Karpas-422 (cell line): ENCODE measurements around the gene BORCS6. TPM values are rescaled to one million over a fixed set of nuclear protein-coding genes. Genes with fewer than 3 reads are reported as not detected.

Source experiments
- DNase-seq: peaks from one replicate; pipeline ENCODE4 v3.0.0-alpha.2; 2015
- H2AFZ ChIP-seq: fragments of 200-600 bp; sonication (generic); 2 replicates; pipeline ENCODE4 v1.6.1; 2014; ENCODE audit warnings: antibody characterized with exemption, low read length, mixed read lengths
- H3K27ac ChIP-seq: fragments of 200-600 bp; sonication (generic); 2 replicates; pipeline ENCODE4 v1.5.1; 2014; ENCODE audit warnings: mild to moderate bottlenecking, low read length, moderate library complexity
- H3K27me3 ChIP-seq: fragments of 200-600 bp; sonication (generic); 2 replicates; pipeline ENCODE4 v1.6.1; 2014; ENCODE audit warnings: low read length, mixed read lengths
- H3K36me3 ChIP-seq: fragments of 200-600 bp; sonication (generic); 2 replicates; pipeline ENCODE4 v1.6.1; 2014; ENCODE audit warnings: low read length, mixed read lengths; ENCODE audit not compliant: insufficient read depth
- H3K4me1 ChIP-seq: fragments of 200-600 bp; sonication (generic); 2 replicates; pipeline ENCODE4 v1.6.1; 2014; ENCODE audit warnings: mild to moderate bottlenecking, low read length, mixed read lengths
- H3K4me2 ChIP-seq: fragments of 200-600 bp; sonication (generic); 2 replicates; pipeline ENCODE4 v1.6.1; 2014; ENCODE audit warnings: low read length, low read depth, mild to moderate bottlenecking; ENCODE audit not compliant: poor library complexity, severe bottlenecking
- H3K4me3 ChIP-seq: fragments of 200-600 bp; sonication (generic); 2 replicates; pipeline ENCODE4 v1.5.1; 2014; ENCODE audit warnings: mild to moderate bottlenecking, antibody characterized with exemption, low read length, mixed read lengths
- H3K79me2 ChIP-seq: fragments of 200-600 bp; sonication (generic); 2 replicates; pipeline ENCODE4 v1.6.1; 2014; ENCODE audit warnings: mild to moderate bottlenecking, low read length, mixed read lengths
- H3K9ac ChIP-seq: fragments of 200-600 bp; sonication (generic); 2 replicates; pipeline ENCODE4 v1.6.0; 2014; ENCODE audit warnings: low read length
- H3K9me2 ChIP-seq: fragments of 200-600 bp; sonication (generic), shearing (Covaris generic); replicated peaks from 2 replicates; pipeline ENCODE4 v1.6.0; 2014; ENCODE audit warnings: mild to moderate bottlenecking, low read length, moderate library complexity; ENCODE audit not compliant: insufficient read depth
- H3K9me3 ChIP-seq: fragments of 300-700, 200-600 bp; sonication (generic); 2 replicates; pipeline ENCODE4 v1.6.1; 2014; ENCODE audit warnings: low read length, mixed read lengths
- H4K20me1 ChIP-seq: fragments of 200-600 bp; sonication (generic); 2 replicates; pipeline ENCODE4 v1.6.1; 2014; ENCODE audit warnings: mild to moderate bottlenecking, antibody characterized with exemption, low read length, low read depth; ENCODE audit not compliant: insufficient read depth
- total RNA-seq: library from RNA; depleted of rRNA; stranded (reverse); fragments of >200 nt; shearing (Covaris generic); gene quantifications from 2 replicates; pipeline ENCODE4 v1.2.3, GENCODE V29; 2014; ENCODE audit warnings: low replicate concordance

BORCS6 gene
- total RNA-seq, 1 experiment from 2014 or later, result 10.3 TPM

DNA sequence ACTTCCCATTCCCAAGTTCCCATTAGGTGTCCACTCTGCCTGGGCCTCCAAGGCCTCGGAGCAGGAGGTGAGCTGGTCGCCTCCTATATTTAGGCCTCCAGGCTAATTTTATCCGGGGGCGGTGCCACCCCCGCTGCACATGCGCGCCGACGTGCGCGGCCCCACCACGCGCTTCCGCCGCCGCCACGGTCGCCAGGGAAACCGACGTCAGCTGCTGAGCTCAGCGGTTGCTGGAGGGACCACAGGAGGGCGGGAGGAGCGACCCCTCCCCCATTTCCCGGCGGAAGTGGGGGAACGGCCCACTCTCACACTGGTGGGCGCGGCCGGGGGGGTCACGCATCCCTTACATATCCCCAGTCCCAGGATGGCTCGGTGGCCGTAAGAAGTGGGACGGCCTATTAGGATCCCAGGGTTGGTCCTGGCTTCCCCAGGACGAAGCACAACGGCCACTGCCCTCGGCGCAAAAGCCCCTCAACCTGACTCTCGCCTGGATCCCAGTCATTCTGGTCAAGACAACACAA lies 38.8 kb downstream of the BORCS6 start:
- H3K9ac ChIP-seq, result peak overlapping the region; percentile 94
- peaks cover 43% of the 10 kb centered on the region for H3K79me2 ChIP-seq
- H3K9me3 ChIP-seq, result no peaks in the 10 kb centered on the region
- H2AFZ ChIP-seq, result no peak overlapping the region
- DNase-seq, result peak; percentile 95
- 0 out of 2 replicates have a peak, but pooled peaks cover 3% of the 10 kb centered on the region for H3K36me3 ChIP-seq
- no peaks in the 10 kb centered on the region for H3K27me3 ChIP-seq
- H3K4me1 ChIP-seq, result peaks cover 50% of the 10 kb centered on the region
- H3K9me2 ChIP-seq, result no peaks in the 10 kb centered on the region
- H4K20me1 ChIP-seq, result peaks cover 13% of the 10 kb centered on the region
- peak overlapping the region; percentile 88 for H3K4me3 ChIP-seq
- peak overlapping the region; percentile 60 for H3K27ac ChIP-seq
- peak overlapping the region; percentile 97 for H3K4me2 ChIP-seq

DNA sequence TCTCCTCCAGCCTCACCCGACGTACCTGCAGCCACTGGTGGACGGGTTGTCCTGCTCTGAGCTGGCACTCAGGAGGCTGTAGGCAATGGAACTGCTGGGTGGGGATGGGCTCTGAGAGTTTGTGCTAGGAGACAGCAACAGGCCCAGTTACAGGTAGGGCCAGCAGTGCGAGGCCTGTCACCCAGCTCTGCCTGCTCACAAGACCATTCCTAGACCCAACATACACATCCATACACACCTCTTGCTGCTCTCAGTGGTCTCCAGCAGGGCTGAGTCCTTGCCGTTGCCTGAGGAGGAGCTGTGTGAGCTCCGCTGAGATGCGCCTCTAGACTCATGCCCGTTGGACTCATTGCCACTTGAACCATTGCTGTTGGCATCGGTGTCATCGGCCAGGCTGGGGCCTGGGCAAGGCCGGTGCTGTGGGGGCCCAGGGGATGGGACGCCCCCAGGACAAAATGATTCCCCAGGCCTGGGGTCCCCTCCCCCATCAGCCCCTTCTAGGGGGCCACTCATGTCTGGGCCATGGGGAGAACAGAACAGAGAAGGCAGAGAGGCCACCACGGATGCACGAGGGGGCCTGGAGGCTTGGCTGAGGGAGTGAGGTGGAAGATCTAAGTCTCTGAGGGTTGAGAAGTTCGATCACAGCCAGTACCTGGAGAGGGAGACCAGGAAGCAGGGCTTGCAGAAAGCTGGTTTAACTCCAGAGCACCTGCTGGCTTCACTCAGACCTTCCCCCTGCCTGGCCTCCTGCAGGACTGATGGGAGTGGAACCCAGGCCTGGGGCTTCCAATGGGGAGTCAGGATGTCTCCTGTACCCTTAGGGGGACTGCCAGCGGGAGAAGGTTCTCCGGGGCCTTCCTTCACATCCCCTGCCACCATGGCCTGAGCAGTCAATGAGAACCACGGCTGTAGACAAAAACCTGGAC lies 39.5 kb downstream of the BORCS6 start:
- peak overlapping the region; percentile 97 for H3K4me2 ChIP-seq
- H3K9me2 ChIP-seq, result no peaks in the 10 kb centered on the region
- H3K9me3 ChIP-seq, result no peaks in the 10 kb centered on the region
- H4K20me1 ChIP-seq, result peaks cover 13% of the 10 kb centered on the region
- no peak for DNase-seq
- H3K27ac ChIP-seq, result peak overlapping the region; percentile 59
- 0 out of 2 replicates have a peak, but pooled peaks cover 3% of the 10 kb centered on the region for H3K36me3 ChIP-seq
- no peak overlapping the region for H2AFZ ChIP-seq
- peaks cover 37% of the 10 kb centered on the region for H3K79me2 ChIP-seq
- peak overlapping the region; percentile 88 for H3K4me3 ChIP-seq
- peaks cover 44% of the 10 kb centered on the region for H3K4me1 ChIP-seq
- H3K9ac ChIP-seq, result peak overlapping the region; percentile 94
- no peaks in the 10 kb centered on the region for H3K27me3 ChIP-seq

DNA sequence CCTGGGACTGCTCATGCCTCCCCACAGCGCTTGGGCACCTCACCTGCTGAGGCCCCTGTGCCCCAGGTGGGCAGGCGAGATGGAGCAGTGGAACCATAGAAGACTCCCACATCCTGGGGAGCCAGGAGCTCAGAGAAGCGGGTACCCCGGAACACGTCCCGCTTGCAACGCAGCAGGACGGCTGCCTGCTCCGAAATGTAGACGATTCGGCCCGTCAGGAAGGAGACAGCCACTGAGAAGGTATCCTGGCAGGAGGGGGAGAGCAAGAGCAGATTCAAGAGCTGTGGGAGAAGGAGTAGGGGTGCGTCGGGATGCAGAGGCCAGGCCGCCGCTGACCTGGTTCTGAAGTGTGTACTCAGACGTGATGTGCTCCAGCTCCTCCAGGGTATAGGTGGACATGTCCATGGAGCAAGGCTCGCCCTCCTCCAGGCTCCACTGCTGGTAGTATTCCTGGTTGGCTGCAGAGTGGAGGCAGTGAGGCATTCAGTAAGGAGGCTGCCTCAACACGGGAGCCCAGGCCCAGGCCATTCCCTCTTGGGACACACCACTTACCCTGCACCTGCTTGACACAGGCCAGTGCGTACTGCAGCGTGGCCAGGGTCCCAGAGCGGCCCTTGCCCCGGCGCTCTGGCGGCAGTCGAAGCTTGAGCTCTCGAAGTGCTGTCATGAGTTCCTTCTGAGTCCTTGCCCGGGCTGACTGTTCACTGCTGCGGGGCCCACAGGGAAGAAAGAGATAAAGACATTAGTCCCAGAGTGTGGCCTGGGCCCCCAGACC lies 40.4 kb downstream of the BORCS6 start:
- Histone ChIP-seq H3K4me1 (peaks cover 36% of the 10 kb centered on the region), H3K4me2 (no peak overlapping the region), H3K4me3 (no peak overlapping the region), H3K9me3 (no peaks in the 10 kb centered on the region), H3K79me2 (peaks cover 29% of the 10 kb centered on the region), H3K36me3 (0 out of 2 replicates have a peak, but pooled peaks cover 3% of the 10 kb centered on the region), H3K9ac (no peak overlapping the region), H3K27ac (no peak overlapping the region), H4K20me1 (peaks cover 13% of the 10 kb centered on the region), H2AFZ (no peak overlapping the region), H3K27me3 (no peaks in the 10 kb centered on the region), H3K9me2 (no peaks in the 10 kb centered on the region)
- DNase-seq, result no peak

DNA sequence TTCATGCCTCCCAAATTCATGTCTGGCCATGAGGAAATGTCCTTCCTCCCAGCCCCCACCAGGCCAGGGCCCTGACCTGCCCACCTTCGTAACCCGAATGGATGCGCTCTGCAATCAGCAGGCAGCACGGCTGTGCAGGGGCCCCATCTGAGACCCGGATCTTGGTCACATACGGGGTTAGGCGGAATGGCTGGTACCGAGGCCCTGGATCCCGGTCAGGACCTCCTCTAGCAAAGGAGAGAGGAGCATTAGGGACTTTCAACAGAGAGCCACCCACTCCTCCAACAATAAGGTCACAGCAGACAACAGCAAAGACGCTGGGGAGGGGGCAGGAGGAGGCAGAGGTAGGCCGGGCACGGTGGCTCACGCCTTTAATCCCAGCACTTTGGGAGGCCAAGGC lies 41.4 kb downstream of the BORCS6 start:
- Histone ChIP-seq H3K9ac (no peak overlapping the region), H3K27me3 (no peaks in the 10 kb centered on the region), H3K4me3 (no peak overlapping the region), H3K9me3 (no peaks in the 10 kb centered on the region), H3K9me2 (no peaks in the 10 kb centered on the region), H3K36me3 (0 out of 2 replicates have a peak, but pooled peaks cover 3% of the 10 kb centered on the region), H2AFZ (no peak overlapping the region), H3K4me1 (peaks cover 25% of the 10 kb centered on the region), H3K79me2 (peaks cover 21% of the 10 kb centered on the region), H4K20me1 (peaks cover 13% of the 10 kb centered on the region), H3K27ac (no peak overlapping the region), H3K4me2 (no peak overlapping the region)
- DNase-seq, result no peak

DNA sequence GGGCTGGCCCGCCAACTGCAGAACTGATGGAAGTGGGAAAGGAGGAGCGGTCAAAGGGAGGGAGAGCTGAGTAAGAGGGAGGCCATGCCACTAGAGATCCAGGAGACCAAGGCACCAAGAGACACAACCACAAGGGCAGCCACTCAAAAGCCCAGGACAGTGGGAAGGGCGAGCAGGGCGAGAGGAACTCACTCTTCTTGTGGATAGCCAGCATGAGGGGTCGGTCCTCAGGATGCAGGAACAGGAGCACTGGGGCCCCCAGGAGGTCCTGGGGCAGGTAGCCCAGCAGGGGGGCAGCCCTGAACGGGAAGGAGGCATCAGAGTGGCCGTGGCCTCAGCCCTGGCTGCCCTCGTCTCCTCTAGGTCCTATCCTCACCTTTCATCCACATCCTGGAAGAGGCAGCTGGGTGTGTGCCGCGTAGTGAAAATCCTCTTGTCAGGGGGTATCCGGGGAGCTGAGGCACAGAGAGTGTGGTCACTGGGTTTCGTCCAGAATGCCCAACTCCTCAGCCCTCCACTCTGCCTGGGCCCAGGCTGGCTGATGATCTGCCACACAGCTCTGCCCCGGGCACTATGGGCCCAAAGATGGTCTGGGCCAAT lies 42.1 kb downstream of the BORCS6 start:
- no peak overlapping the region for H2AFZ ChIP-seq
- H3K9me3 ChIP-seq, result no peaks in the 10 kb centered on the region
- no peaks in the 10 kb centered on the region for H3K27me3 ChIP-seq
- no peak overlapping the region for H3K27ac ChIP-seq
- H4K20me1 ChIP-seq, result peaks cover 13% of the 10 kb centered on the region
- H3K4me2 ChIP-seq, result no peak overlapping the region
- no peak for DNase-seq
- 0 out of 2 replicates have a peak, but pooled peaks cover 3% of the 10 kb centered on the region for H3K36me3 ChIP-seq
- H3K4me1 ChIP-seq, result peaks cover 19% of the 10 kb centered on the region
- H3K9me2 ChIP-seq, result no peaks in the 10 kb centered on the region
- H3K79me2 ChIP-seq, result peaks cover 21% of the 10 kb centered on the region
- no peak overlapping the region for H3K4me3 ChIP-seq
- H3K9ac ChIP-seq, result no peak overlapping the region

DNA sequence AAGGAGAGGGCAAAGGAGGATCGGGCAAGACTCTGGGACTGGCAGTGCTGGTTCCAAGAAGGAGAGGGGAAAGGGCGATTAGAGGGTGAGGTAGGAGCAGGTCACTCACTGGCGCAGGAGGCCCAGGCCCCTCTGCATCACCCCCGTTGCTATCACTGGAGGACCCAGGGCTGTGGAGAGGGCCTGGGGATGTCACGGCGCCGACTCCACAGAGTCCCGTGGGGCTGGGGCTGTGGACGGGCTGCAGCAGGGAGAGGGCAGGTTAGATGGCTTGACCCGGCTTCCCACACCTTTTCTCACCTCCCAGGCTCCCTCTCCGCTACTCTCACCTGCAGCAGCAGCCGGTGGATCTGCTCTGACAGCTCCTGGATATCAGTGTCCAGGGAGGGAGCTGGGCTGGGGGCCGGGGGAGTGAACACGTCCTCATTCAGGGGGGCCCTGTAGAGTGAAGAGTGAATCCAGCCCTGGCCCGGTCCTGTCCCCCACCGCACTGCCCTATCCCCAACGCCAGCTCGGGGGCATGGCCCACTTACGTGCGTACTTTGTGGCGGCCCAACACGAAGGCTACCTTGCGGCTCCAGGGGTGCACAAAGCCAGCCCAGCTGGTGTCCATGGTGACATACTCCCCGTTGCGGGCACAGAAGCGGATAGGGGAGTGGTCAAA lies 42.7 kb downstream of the BORCS6 start:
- Histone ChIP-seq H3K9me3 (no peaks in the 10 kb centered on the region), H2AFZ (no peak overlapping the region), H3K9me2 (no peaks in the 10 kb centered on the region), H3K27me3 (no peaks in the 10 kb centered on the region), H3K4me2 (no peak overlapping the region), H3K4me3 (no peak overlapping the region), H3K79me2 (peaks cover 21% of the 10 kb centered on the region), H3K36me3 (0 out of 2 replicates have a peak, but pooled peaks cover 3% of the 10 kb centered on the region), H4K20me1 (peaks cover 13% of the 10 kb centered on the region), H3K27ac (no peak overlapping the region), H3K4me1 (peaks cover 13% of the 10 kb centered on the region), H3K9ac (no peak overlapping the region)
- DNase-seq, result no peak

DNA sequence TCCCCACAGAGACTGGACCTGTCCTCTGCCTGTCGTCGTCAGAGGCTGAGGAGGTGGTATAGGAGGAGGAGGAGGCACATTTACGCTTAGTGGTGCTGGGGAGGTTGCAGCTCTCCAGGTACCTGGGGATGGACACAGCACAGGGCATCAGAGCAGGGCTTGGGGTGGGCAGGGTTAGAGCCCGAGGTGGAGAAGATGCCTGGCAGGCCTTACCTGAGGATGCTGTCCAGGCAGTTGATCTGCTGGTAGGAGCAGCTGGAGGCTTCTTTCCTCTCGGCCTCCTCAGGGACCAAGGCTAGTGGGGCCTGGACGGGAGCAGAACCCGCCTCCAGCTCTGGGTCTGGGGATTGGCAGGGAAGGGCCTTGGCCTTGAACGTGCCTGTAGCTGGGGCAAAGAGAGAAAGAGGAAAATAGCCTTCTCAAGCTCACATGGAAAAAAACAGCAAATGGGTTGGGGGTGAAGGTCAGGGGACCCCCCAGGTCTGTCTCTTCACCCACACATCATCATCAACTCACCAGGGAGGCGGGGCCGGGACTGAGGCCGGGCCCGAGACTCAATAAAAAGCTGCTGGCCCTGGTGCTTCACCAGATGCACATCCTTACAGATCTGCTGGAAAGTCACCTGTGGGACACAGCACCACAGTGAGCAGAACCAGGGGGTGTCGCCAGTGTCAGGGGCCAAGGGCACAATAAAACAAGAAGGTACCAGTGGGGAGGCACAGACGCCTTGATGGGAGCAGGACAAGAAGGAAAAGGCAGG lies 43.4 kb downstream of the BORCS6 start:
- Histone ChIP-seq H4K20me1 (peaks cover 13% of the 10 kb centered on the region), H2AFZ (no peak overlapping the region), H3K36me3 (0 out of 2 replicates have a peak, but pooled peaks cover 3% of the 10 kb centered on the region), H3K9me2 (no peaks in the 10 kb centered on the region), H3K9me3 (no peaks in the 10 kb centered on the region), H3K4me3 (no peak overlapping the region), H3K27ac (no peak overlapping the region), H3K4me2 (no peak overlapping the region), H3K4me1 (peaks cover 11% of the 10 kb centered on the region), H3K27me3 (no peaks in the 10 kb centered on the region), H3K9ac (no peak overlapping the region), H3K79me2 (peaks cover 15% of the 10 kb centered on the region)
- no peak for DNase-seq
